Trophoblast cell (in vitro differentiated cells and primary cell): Measurements from ENCODE around the gene ZDHHC19.
A peak's percentile ranks its signal among the peaks of the same experiment; 100 is the strongest.

ENCODE experiments used
- DNase-seq, 2 donors: peaks; one replicate each; pipeline ENCODE4 v3.0.0-alpha.2; 2016
- H2AFZ ChIP-seq: 2 replicates; pipeline ENCODE4 v1.6.1; 2013; ENCODE audit warnings: low read length, moderate library complexity, mild to moderate bottlenecking; ENCODE audit not compliant: insufficient read depth, poor library complexity
- H2AK5ac ChIP-seq: 2 replicates; pipeline ENCODE4 v1.6.1; 2013; ENCODE audit warnings: mild to moderate bottlenecking, low read length
- H2BK120ac ChIP-seq: 2 replicates; pipeline ENCODE4 v1.6.1; 2013; ENCODE audit warnings: low read length, mild to moderate bottlenecking, moderate library complexity; ENCODE audit not compliant: insufficient read depth, poor library complexity
- H2BK12ac ChIP-seq: 2 replicates; pipeline ENCODE4 v1.6.1; 2013; ENCODE audit warnings: mild to moderate bottlenecking, low read length, moderate library complexity
- H2BK5ac ChIP-seq: 2 replicates; pipeline ENCODE4 v1.6.1; 2013; ENCODE audit warnings: low read length, low read depth, moderate library complexity, mild to moderate bottlenecking; ENCODE audit not compliant: poor library complexity
- H3K14ac ChIP-seq: 2 replicates; pipeline ENCODE4 v1.6.1; 2013; ENCODE audit warnings: mild to moderate bottlenecking, low read length
- H3K18ac ChIP-seq: 2 replicates; pipeline ENCODE4 v1.6.1; 2013; ENCODE audit warnings: mild to moderate bottlenecking, low read length
- H3K23ac ChIP-seq: 2 replicates; pipeline ENCODE4 v1.6.1; 2013; ENCODE audit warnings: low read length
- H3K27ac ChIP-seq: 2 replicates; pipeline ENCODE4 v1.5.1; 2013; ENCODE audit warnings: low read depth, mild to moderate bottlenecking, inconsistent platforms, low read length, moderate library complexity
- H3K27me3 ChIP-seq: 2 replicates; pipeline ENCODE4 v1.6.1; 2013; ENCODE audit warnings: inconsistent platforms, mild to moderate bottlenecking, low read length, moderate library complexity; ENCODE audit not compliant: insufficient read depth
- H3K36me3 ChIP-seq, 2 experiments: 1 replicate in 1 of 2; 2 replicates in 1 of 2; pipeline ENCODE4 v1.6.1; 2013; ENCODE audit warnings: low read length in 2 of 2, mild to moderate bottlenecking in 2 of 2, moderate library complexity in 1 of 2; ENCODE audit not compliant: insufficient read depth in 2 of 2, control insufficient read depth in 1 of 2
- H3K4ac ChIP-seq: 2 replicates; pipeline ENCODE4 v1.6.1; 2013; ENCODE audit warnings: low read depth, mild to moderate bottlenecking, low read length, moderate library complexity
- H3K4me1 ChIP-seq, 2 experiments: 1 replicate in 1 of 2; 2 replicates in 1 of 2; pipeline ENCODE4 v1.6.1; 2013; ENCODE audit warnings: low read length in 2 of 2, mild to moderate bottlenecking in 2 of 2, moderate library complexity in 1 of 2; ENCODE audit not compliant: insufficient read depth in 2 of 2, control insufficient read depth in 1 of 2
- H3K4me2 ChIP-seq: 2 replicates; pipeline ENCODE4 v1.6.1; 2013; ENCODE audit warnings: inconsistent platforms, mild to moderate bottlenecking, low read length, moderate library complexity
- H3K4me3 ChIP-seq: 2 replicates; pipeline ENCODE4 v1.5.1; 2013; ENCODE audit warnings: mild to moderate bottlenecking, low read depth, low read length, inconsistent platforms
- H3K79me1 ChIP-seq: one replicate; pipeline ENCODE4 v1.6.1; 2013; ENCODE audit warnings: low read length
- H3K79me2 ChIP-seq: 2 replicates; pipeline ENCODE4 v1.6.1; 2013; ENCODE audit warnings: low read length, mild to moderate bottlenecking; ENCODE audit not compliant: control insufficient read depth, insufficient read depth, poor library complexity
- H3K9ac ChIP-seq: 2 replicates; pipeline ENCODE4 v1.6.1; 2013; ENCODE audit warnings: mild to moderate bottlenecking, low read length
- H3K9me3 ChIP-seq: 2 replicates; pipeline ENCODE4 v1.6.1; 2013; ENCODE audit warnings: low read depth, mild to moderate bottlenecking, control low read depth, inconsistent platforms, low read length; ENCODE audit not compliant: insufficient read depth
- H4K12ac ChIP-seq: 2 replicates; pipeline ENCODE4 v1.6.1; 2013; ENCODE audit warnings: low read depth, mild to moderate bottlenecking, low read length, moderate library complexity
- H4K8ac ChIP-seq: 2 replicates; pipeline ENCODE4 v1.6.1; 2013; ENCODE audit warnings: low read depth, mild to moderate bottlenecking, low read length, moderate library complexity
- H4K91ac ChIP-seq: one replicate; pipeline ENCODE4 v1.6.1; 2013; ENCODE audit warnings: low read depth, mild to moderate bottlenecking, low read length, moderate library complexity
- WGBS: extraction: QIAGEN DNeasy Blood & Tissue Kit; methylation state at CpG from one replicate; pipeline ENCODE4 v1.1.7; 2013; ENCODE audit warnings: missing lambda C conversion rate; ENCODE audit not compliant: insufficient read length, insufficient coverage; ENCODE audit errors: extremely low coverage; 5-methylcytosine and 5-hydroxymethylcytosine counted together

The ZDHHC19 gene

DNA sequence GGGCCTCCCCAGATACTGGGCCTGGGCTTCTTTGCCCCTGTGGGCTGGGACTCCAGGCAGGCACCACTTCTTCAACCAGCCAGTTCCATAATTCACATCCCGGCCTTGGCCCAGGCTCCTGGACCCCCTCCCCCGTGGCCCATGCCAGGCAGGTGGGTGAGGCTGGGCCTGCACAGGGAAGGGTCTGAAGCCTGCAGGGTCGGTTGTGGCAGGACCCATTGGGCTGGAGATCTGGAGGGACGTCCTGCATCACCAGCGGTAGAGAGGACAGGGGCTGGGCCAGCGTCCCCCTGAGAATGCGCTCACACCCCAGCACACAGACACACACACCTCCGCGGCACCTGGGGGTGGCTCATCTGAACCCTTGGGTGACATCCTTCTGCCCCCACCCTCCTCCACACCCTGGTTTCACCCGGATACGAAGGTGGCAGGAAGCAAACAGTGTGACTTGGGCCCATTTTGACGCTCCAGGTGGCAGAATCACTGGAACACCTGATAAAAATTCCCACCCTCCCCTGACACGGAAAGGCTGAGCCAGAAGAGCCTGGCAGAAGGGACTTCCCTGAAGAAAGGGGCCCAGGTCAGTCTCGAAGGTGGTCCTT lies 15.4 kb downstream of the ZDHHC19 start:
- H3K9ac ChIP-seq: no peak overlapping the region
- no peak overlapping the region for H3K4ac ChIP-seq
- no peak overlapping the region for H3K4me2 ChIP-seq
- peaks cover 0 to 4% of the 10 kb centered on the region in 2 experiments for H3K4me1 ChIP-seq
- no peak overlapping the region for H3K27ac ChIP-seq
- H2BK5ac ChIP-seq: no peak overlapping the region
- no peak overlapping the region for H3K23ac ChIP-seq
- no peak overlapping the region for H2BK12ac ChIP-seq
- H3K18ac ChIP-seq: no peak overlapping the region
- no peak overlapping the region for H4K12ac ChIP-seq
- no peak overlapping the region for H4K91ac ChIP-seq
- no peak overlapping the region for H3K4me3 ChIP-seq
- H3K79me2 ChIP-seq: no peaks in the 10 kb centered on the region
- no peak overlapping the region for H2AFZ ChIP-seq
- no peaks in the 10 kb centered on the region for H3K27me3 ChIP-seq
- WGBS: no CpG with 5 or more reads among the region's 14 CpGs
- no peak overlapping the region for H4K8ac ChIP-seq
- no peak overlapping the region for H3K14ac ChIP-seq
- no peaks in the 10 kb centered on the region for H3K79me1 ChIP-seq
- H3K9me3 ChIP-seq: peaks cover 2% of the 10 kb centered on the region
- H2BK120ac ChIP-seq: no peak overlapping the region
- H3K36me3 ChIP-seq: no peaks in the 10 kb centered on the region
- no peak for DNase-seq
- H2AK5ac ChIP-seq: no peak overlapping the region

DNA sequence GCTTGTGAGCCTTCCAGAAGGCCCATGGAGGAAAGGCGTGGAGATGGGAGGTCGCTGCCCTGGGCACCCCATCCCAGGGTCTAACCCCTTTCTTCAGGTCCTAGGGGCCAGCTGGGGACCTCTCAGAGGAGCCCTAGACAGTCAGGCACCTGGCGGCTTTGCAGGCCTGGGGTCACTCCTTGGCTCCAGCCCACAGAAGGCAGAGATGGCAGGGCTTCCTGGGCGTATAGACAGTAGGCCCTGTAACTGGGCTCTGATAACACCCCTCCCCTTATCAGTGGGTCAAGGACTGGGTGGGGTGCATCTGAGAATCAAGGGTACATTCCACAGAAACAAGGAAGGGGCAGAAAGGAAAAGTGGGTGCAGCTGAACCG lies 16.7 kb downstream of the ZDHHC19 start:
- peaks cover 2% of the 10 kb centered on the region for H3K9me3 ChIP-seq
- no peaks in the 10 kb centered on the region for H3K36me3 ChIP-seq
- H3K79me2 ChIP-seq: no peaks in the 10 kb centered on the region
- no peak overlapping the region for H3K23ac ChIP-seq
- no peak overlapping the region for H3K9ac ChIP-seq
- no peak overlapping the region for H4K8ac ChIP-seq
- H3K27ac ChIP-seq: no peak overlapping the region
- no peaks in the 10 kb centered on the region for H3K79me1 ChIP-seq
- no peak overlapping the region for H2AK5ac ChIP-seq
- no peak overlapping the region for H3K4me3 ChIP-seq
- H2BK12ac ChIP-seq: no peak overlapping the region
- H3K18ac ChIP-seq: no peak overlapping the region
- no CpG with 5 or more reads among the region's 5 CpGs for WGBS
- H3K4me2 ChIP-seq: no peak overlapping the region
- no peak overlapping the region for H2AFZ ChIP-seq
- H3K27me3 ChIP-seq: no peaks in the 10 kb centered on the region
- H2BK5ac ChIP-seq: no peak overlapping the region
- H4K12ac ChIP-seq: no peak overlapping the region
- H3K14ac ChIP-seq: no peak overlapping the region
- peaks cover 0 to 4% of the 10 kb centered on the region in 2 experiments for H3K4me1 ChIP-seq
- H2BK120ac ChIP-seq: no peak overlapping the region
- DNase-seq: no peak
- H4K91ac ChIP-seq: no peak overlapping the region
- no peak overlapping the region for H3K4ac ChIP-seq

DNA sequence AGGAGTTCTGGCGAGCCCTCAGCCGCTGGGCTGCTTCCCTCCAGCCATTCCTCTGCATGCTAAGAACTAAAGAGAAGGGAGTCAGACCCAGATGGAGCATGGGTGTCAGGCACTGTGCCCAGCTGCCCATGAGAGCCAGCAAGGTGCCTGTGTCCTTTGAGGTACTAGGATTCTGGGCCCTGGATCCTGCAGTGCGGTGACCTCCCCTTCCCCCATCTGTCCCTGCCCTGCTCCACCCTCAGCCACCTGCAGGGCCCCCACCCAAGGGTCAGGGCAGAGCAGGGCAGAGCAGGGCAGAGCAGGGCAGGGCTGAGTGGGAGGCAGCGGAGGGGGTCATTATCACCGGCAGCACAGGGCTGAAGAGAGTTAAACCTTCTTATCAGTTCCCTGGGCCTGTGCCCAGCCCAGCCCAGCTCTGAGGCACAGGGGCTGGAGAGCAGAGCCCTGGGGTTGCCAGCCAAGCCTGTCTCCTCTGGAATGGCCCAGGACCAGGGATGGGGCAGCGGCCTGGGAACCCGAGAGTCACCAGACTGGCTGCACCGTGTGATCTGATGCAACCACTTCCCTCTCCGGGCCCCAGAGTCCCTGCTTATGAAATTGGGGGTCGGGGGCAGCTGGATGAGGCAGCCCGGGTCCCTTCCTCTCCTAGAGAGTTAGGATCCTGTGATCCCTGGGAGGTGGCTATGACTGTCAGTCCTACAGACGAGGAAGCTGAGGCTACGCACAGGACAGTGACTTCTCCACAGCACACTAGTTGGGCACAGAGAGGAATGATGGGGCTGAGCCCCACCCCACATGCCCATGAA lies 17.3 kb downstream of the ZDHHC19 start:
- no peak overlapping the region for H3K4me2 ChIP-seq

DNA sequence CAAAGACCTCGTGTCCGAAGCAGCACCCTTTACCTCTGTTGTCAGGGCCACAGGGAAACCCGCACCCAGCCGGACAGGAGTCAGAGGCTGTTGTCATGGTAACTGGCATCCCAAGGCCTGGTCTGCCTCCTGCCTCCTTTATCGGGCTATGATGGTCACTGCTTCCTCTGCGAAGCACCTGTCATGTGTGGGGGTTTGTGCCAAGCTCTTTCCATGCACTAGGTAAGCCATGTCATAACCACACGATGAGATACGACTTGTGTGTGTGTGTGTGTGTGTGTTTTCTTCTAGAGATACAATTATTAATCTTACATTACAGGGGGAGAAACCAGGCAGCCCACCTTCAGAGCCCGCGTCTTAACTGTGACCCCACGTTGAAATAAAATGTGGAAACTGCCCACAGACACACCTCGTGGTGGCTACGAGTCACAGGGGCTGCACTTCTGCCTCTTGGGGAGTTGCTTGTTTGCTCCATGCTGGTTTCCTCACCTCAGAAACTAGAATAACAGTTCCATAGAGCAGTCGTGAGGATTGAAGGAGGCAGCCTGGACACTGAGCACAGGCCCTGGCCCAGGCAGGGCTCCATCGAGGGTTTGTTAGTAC lies 18.0 kb downstream of the ZDHHC19 start:
- DNase-seq: peak in 1 of 2 donors; percentile 19
- H2BK12ac ChIP-seq: no peak overlapping the region
- H3K23ac ChIP-seq: no peak overlapping the region
- no CpG with 5 or more reads among the region's 15 CpGs for WGBS
- H3K18ac ChIP-seq: no peak overlapping the region
- H3K27ac ChIP-seq: no peak overlapping the region
- H2BK5ac ChIP-seq: no peak overlapping the region
- no peak overlapping the region for H4K8ac ChIP-seq
- H2BK120ac ChIP-seq: no peak overlapping the region
- no peak overlapping the region for H4K91ac ChIP-seq
- peaks cover 0 to 4% of the 10 kb centered on the region in 2 experiments for H3K4me1 ChIP-seq
- H2AFZ ChIP-seq: no peak overlapping the region
- no peaks in the 10 kb centered on the region for H3K36me3 ChIP-seq
- H4K12ac ChIP-seq: no peak overlapping the region
- H3K4me2 ChIP-seq: no peak overlapping the region
- H2AK5ac ChIP-seq: no peak overlapping the region
- H3K79me1 ChIP-seq: no peaks in the 10 kb centered on the region
- H3K9me3 ChIP-seq: no peaks in the 10 kb centered on the region
- H3K79me2 ChIP-seq: no peaks in the 10 kb centered on the region
- H3K14ac ChIP-seq: no peak overlapping the region
- H3K27me3 ChIP-seq: no peaks in the 10 kb centered on the region
- no peak overlapping the region for H3K9ac ChIP-seq
- no peak overlapping the region for H3K4me3 ChIP-seq
- H3K4ac ChIP-seq: no peak overlapping the region

More for the DNA sequence above, 17.3 kb downstream of the ZDHHC19 start:
- H3K9ac ChIP-seq: no peak overlapping the region
- no peak overlapping the region for H2BK12ac ChIP-seq
- peak in 1 of 2 donors; percentile 27 for DNase-seq
- H3K4me3 ChIP-seq: peak overlapping the region; percentile 27
- H3K79me2 ChIP-seq: no peaks in the 10 kb centered on the region
- H3K4ac ChIP-seq: no peak overlapping the region
- no peak overlapping the region for H4K12ac ChIP-seq
- H2BK5ac ChIP-seq: no peak overlapping the region
- H3K79me1 ChIP-seq: no peaks in the 10 kb centered on the region
- H3K23ac ChIP-seq: no peak overlapping the region
- no peak overlapping the region for H2AFZ ChIP-seq
- H3K9me3 ChIP-seq: peaks cover 2% of the 10 kb centered on the region
- H3K4me1 ChIP-seq: peaks cover 0 to 4% of the 10 kb centered on the region in 2 experiments
- H2AK5ac ChIP-seq: no peak overlapping the region
- no peak overlapping the region for H2BK120ac ChIP-seq
- no peak overlapping the region for H3K27ac ChIP-seq
- H4K91ac ChIP-seq: no peak overlapping the region
- H3K27me3 ChIP-seq: no peaks in the 10 kb centered on the region
- no peak overlapping the region for H4K8ac ChIP-seq
- no peak overlapping the region for H3K14ac ChIP-seq
- no peaks in the 10 kb centered on the region for H3K36me3 ChIP-seq
- H3K18ac ChIP-seq: no peak overlapping the region
- WGBS: no CpG with 5 or more reads among the region's 13 CpGs
